Measurements from ENCODE around the gene SMG9.

The SMG9 gene, protein sequence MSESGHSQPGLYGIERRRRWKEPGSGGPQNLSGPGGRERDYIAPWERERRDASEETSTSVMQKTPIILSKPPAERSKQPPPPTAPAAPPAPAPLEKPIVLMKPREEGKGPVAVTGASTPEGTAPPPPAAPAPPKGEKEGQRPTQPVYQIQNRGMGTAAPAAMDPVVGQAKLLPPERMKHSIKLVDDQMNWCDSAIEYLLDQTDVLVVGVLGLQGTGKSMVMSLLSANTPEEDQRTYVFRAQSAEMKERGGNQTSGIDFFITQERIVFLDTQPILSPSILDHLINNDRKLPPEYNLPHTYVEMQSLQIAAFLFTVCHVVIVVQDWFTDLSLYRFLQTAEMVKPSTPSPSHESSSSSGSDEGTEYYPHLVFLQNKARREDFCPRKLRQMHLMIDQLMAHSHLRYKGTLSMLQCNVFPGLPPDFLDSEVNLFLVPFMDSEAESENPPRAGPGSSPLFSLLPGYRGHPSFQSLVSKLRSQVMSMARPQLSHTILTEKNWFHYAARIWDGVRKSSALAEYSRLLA

DNA sequence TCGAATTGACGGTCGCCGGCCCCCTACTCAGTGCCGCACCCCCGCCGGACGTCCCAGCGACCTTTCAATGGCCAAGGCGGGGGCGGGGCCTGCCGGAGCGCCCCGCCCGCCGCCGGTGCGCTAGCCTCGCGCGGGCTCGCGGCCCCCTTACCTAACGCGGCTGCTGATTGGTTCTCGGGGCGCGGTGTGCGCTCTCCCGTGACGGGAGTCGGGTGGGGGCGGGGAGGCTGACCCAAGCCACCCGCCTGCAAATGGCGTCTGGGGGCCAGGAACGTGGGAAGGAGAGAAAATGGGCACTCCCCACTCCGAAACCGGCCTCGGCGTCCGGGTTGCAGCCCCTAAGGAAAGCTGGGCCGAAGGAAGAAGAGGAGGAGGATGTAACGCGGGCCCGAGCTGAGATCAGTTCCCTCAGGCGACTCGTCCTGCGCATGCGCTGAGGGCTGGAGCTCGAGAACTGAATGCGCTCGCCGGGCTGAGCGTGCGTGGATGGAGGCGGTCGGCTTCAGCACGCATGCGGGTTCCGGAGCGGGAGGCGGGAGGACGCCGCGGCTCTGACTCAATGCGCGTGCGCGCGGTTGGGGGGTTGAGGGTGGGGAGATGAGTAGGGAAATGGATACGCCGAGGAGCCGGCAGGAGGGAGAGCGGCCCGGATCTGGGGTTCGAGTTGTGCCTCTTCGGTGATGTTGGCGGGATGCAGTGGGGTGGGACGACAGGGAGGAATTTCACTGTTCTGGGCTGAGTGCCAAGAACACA lies at the start of gene SMG9:
Gene SMG9, minus strand, starts transcription at position 460 of the 753 bp plus-strand sequence. CDS start 4,221 bp downstream, outside the sequence.
- peak; percentile 95 for DNase-seq

DNA sequence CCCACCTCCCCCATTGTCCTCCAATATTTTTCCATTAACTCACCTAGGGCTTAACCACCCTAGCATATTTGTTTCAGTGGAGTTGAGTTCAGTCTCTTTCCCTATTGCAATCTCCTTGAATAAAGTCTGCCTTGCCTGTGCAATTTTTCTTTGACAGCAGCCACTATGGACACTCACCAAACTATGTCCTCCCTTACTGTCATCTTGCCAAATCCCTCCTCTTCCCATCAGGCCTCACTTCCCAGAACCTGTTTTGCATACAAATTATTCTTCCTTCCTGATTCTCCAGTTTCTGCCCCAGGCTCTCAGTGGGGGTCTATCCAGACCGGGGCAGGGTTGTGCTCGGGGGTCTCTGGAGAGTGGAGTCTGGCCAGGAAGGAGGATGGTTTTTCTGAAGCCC lies 49.7 kb upstream of the SMG9 start:
- DNase-seq, result no peak

DNA sequence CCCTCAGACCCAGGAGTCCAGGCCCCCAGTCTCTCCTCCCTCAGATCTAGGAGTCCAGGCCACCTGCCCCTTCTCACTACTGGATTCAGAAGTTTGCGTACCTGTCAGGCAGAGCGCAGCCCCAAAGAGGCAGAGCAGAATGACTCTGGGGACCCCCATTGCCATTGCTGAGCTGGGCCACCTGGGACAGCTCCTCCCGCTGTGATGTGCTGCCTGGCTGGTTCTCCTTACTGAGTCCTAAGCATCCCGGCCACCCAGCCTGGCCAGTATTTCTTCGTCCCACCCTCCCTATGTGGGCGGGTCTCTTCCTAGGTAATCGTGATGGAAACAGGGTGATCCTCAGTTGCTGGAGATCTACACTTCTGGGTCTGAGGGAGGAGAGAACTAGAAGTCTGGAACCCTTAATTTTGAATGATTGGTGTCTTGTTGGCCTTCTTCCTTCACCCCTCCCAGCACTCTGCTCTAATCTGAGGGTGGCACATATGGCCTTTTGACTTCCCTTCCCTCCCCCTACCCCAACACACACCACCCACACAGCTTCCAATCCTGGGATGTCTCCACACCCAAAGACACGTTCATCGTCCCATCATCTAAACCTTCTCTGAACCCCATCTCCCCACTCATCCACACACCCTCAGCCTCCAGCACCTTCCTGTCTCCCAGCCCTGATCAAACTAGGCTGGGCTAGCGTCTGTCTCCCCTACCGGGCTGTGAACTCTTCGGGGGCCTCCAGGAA lies 47.6 kb upstream of the SMG9 start, which contains the start of gene LYPD5:
Gene LYPD5, minus strand, starts transcription at position 232 of the 736 bp plus-strand sequence. Its CDS starts 67 bp downstream, at position 165.
- no peak for DNase-seq

DNA sequence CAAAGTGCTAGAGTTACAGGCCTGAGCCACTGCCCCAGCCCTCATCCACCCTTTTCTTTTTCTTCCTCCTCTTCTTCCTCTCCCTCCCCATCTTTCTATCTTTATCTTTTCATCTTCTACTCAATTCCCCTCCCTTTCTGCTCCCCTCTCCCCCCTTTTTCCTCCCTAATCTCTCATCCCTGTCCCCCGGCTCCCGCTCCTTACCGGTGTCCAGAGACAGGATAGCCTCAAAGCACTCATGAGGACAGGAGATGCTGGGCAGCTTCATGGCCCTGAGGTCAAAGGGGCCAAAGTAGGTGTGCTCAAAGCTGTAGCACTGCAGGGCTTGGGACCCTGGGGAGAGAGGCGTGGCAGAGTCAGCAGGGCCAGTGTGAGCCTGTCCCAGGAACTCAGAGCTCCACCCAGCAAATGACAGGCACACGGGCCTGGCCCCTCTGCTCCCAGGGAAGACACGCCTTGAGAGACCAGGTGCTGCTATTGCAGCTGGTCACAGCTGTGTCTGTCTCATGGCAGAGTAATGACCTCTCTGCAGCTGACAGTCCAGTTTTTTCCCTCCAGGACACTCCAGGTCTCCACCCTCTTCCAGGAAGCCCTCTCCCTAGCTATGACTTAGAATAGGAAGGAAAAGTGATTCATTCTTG lies 44.9 kb upstream of the SMG9 start:
- no peak for DNase-seq

DNA sequence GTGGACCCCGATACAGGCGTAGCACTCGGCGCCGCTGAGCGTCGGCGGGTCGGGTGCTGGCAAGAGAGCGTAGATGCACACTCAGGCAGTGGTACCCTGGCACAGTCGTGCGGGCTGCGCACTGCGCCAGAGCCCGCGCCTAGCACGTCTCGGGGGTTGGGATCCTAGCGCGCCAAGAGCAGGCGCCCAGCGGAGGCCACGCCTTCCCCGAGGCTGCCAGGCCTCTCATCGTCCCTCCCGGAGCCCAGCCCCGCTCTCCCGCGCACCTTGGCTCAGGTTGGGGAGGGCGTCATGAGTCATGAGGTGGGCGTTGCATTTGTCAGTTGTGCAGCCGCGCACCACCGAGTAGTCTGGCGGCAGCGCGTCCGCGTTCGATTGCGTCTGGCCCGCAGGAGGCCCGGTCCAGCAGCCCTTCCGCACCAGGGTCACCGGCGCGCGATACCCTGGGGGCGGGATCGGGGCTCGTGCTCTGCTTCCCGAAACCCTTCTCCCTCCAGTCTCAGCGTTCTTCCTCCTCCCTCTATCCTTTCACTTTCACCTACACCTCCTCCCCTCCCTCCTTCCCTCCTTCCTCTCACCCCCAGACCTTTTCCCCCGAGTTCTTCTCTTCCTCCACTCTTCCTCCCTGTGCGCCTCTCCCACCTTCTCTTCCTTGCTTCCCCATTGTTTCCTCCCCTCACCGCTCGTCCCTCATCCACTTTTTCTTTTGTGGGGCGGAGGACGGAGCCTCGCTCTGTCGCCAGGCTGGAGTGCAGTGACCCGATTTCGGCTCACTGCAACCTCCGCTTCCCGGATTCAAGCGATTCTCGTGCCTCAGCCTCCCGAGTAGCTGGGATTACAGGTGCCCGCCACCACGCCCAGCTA lies 44.0 kb upstream of the SMG9 start:
- DNase-seq, result no peak

DNA sequence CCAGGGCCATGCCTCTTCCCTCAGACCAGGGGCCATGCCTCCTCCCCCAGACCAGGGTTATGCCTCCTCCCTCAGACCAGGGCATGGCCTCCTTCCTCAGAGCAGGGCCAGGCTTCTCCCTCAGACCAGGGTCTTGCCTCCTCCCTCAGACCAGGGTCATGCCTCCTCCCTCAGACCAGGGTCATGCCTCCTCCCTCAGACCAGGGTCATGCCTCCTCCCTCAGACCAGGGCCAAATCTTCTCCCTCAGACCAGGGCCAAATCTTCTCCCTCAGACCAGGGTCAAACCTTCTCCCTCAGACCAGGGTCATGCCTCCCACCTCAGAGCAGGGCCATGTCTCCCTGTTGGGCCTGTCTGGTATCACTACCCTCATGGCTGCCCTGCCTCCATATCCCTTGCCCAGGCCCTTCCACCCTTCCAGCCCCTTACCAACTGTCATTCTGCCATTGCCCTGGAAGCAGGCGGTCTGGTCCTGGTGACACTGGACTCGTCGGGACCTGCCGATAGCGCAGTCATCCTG lies 43.3 kb upstream of the SMG9 start:
- DNase-seq, result no peak

DNA sequence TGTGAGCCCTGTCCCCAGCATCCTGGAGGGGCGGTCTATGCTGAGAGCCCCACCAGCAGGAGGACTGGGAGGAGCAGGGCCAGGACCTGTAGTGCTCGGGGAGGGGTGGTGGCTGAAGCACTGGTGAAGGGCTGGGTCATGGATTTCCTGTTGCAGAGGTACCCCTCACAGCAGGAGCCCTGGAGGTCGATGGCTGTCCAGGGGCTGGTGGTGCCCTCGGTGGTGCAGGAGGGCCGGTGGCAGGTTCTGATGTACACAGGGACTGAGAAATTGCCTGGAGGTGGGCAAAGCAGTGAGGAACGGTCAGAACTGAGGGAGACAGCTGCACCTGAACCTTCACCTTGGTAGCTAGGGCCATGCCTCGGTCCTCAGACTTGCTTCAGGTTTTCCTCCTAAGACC lies 42.8 kb upstream of the SMG9 start:
- DNase-seq, result no peak

DNA sequence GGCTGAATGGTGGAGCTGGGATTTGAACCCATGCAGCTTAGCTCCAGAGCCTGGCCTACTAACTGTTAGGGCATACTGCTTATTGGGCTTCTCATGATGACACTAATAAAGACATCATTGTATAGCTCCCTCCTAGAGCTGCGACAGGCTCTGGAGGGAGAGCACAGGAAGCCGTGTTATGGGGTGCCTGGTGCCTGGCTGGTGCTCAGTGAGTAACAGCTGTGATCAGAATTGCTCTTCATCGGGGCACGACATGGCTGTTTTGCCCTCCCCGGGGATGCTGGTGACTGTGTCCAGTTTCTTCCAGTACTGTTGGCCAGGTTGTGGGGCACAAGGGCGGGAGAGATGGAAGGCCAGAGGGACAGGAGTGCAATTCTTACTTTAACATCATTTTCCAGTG lies 42.4 kb upstream of the SMG9 start:
- no peak for DNase-seq

DNA sequence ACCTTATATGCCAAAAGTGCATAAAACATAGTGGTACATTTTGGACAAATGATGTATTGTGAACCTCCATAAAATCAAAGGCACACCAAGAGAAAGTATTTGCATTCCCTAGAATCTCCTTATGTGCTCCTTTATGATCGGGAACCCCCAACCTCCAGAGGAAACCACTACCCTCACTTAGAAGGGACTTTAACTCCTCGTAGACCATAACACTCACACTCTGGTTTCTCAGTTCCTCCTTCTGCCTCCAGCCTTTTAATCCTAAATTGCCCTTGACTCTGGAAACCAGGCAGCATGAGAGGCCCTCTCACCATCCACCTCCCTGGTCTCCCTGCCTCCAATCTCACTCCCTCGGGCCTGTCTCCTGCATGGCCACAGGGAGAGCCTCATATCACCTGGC lies 35.8 kb upstream of the SMG9 start:
- no peak for DNase-seq

DNA sequence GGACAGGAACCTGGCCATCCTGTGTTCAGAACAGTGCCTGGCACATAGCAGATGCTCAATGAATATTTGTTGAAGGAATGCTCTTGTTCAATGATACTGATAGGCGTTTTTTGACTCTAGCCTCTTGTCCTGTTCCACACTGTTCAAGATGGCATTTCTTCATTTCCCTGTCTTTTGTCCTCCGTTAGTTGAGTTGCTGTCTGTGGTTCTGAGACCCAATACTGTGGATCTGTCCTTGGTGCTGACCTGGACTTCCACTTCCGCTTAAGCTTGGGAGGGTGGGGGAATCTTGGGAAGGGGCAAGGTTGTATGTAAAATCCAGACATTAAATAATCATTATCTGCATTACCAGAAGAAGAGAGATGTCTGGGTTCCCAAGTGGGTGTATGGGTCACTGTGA lies 34.3 kb upstream of the SMG9 start:
- DNase-seq, result no peak

DNA sequence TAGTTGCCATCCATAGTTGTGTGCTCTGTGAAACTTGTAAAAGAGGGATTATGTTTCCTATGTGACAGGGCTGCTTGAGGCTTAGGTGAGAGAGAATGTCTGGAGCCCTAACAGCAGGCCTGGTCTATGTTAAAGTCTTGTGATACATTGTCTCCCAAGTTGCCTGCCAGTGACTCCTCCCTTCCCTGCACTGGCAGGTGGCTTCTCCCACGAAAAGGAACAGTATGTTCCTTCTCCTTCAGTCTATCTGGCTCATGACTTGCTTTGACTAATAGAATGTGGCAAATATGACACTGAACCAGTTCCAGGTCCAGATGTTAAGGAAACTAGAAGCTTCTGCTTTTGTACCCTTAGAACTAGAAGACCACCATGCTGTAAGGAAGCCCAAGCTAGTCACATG lies 31.9 kb upstream of the SMG9 start:
- DNase-seq, result no peak

DNA sequence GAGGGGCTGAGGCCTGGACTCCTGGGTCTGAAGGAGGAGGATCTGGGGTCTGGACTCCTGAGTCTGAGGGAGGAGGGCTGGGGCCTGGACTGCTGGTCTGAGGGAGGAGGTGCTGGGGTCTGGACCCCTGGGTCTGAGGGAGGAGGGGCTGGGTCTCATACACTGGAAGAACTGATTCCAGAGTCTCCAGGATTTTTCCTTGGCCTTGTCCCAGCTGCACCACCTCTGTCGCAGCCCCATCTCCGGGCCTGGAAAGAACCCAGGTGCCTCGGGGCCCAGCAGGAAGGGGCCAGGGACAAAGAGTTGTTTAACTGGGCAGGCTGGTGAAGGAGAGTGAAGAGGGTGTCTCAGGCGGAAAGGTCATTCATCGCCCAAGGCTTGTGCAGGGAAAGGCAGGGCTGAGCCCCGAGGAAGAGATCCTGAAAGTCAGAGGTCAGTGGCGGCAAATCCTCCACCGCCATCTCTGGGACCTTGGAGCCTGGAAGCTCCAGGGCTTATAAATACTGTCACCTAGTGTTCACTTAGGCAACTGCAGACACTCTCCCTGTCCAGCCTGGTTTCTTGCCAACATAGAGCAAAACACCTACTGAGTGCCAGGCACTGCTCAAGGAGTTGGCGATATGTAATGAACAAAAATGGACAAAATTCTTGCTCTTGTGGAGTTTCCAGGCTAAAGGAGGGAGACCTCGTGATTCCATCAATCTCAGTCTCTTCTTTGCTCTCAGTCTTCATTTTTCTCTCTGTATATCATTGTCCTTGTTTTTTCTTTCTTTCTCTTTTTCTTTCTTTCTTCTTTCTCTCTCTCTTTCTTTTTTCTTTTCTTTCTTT lies 30.4 kb upstream of the SMG9 start:
- peak; percentile 52 for DNase-seq

DNA sequence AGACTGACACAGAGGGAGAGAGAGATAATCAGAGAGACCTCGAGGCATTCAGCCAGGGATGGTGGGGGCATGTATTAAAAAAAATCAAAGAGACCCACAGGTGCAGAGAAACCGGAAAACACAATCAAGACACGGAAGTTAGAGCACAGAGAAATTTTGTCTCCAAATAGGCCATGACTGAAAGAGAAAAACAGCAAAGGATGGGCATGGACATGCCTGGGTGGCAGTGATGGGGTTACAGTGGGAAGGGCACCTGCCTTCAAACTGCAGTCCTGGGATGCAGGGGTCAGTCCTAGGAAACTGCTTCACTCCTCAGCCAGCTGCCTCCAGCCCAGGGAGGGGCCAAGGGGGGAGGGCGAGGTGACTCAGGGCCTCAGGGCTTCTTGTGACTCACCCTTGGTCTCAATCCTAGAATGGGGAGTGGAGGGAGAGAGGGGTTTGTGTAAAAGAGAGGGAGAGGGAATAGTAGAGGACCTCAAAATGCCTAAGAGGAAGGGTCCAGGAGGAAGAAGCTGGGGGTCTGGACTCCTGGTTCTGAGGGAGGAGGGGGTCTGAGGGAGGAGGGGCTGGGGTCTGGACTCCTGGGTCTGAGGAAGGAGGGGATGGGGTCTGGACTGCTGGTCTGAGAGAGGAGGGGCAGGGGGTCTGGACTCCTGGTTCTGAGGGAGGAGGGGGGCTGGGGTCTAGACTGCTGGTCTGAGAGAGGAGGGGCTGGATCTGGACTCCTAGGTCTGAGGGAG lies 29.6 kb upstream of the SMG9 start:
- DNase-seq, result no peak

DNA sequence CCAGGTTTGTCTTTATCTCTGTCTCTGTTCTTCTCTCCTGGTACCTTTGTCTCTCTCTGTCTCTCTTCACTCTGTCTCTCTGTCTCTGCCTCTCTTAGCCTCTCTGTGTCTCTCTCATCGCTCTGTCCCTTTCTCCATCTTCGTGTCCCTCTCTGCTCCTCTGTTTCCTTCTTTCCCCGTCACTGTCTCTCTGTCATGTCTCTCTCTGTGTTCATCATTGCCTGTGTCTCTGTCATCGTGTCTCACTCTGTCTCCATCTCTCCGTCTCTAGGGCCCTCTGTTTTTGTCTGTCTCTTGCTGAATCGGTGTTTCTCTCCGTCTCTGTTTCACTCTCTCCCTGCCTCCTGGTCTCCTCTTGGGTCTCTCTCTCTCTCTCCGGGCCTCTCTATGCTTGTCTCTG lies 28.9 kb upstream of the SMG9 start:
- DNase-seq, result no peak

DNA sequence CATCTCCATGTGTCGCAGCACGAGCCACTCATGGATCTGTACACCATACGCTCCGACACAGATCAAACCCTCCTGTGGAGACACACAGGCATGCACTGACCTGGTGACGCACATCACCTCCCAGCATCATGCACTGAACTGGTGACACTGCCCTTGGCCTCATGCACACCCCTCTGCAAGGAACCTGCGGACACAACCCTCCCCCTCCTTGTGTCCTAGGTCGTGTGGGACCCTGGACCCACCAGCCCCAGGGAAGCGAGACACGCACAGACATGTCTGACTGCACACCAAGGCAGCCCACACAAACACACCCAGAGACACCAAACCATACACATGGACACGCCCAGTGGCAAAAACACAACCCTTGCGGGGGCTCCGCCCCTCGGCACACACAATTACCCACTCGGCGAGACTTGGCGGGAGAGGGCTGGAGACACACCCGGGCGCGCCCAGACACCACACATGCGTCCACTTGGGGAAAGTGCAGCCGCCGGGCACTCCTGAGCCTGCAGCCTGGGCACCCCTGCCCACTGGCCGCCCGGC lies 28.0 kb upstream of the SMG9 start:
- DNase-seq, result no peak

DNA sequence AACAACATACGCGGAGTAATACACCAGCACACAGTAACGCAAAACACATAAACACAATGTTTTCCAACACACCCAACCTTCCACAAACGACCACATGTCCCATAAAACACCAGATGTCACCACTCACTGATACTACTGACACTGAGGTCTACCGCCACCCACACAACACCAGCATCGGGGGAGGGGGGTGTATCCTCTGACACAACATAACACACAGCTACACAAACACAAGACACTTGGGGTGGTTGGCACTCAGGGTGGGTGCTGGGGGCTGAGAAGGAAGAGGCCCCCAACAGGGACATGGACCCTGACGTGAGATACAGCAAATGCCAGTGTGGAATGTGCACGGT lies 27.5 kb upstream of the SMG9 start:
- no peak for DNase-seq

DNA sequence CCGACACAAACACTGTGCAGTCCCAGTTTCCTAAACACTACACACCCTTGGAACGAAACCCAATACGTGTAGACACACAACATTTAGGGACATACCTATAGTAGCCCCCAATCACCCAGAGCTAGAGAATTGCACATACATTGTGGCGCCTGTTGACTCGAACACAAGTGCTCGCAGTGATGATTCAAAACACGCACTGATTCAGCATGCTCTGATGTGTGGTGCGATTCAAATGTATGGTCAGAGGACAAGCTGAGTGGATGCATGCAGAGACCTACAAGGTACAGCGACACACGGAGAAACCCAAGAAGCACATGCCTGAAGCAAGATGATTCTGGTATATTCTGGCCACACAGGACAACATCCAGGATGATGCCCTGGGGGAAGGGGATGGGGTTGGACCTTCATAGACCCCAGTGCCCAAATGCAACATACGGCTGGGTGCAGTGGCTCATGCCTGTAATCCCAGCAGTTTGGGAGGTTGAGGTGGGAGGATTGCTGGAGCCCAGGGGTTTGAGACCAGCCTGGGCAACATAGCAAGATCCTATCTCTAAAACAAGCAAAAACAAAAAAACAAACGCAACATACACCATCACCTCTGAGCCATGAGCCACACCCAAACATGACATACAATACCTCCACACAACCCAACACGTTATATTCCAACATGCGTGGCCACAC lies 27.0 kb upstream of the SMG9 start:
- no peak for DNase-seq

DNA sequence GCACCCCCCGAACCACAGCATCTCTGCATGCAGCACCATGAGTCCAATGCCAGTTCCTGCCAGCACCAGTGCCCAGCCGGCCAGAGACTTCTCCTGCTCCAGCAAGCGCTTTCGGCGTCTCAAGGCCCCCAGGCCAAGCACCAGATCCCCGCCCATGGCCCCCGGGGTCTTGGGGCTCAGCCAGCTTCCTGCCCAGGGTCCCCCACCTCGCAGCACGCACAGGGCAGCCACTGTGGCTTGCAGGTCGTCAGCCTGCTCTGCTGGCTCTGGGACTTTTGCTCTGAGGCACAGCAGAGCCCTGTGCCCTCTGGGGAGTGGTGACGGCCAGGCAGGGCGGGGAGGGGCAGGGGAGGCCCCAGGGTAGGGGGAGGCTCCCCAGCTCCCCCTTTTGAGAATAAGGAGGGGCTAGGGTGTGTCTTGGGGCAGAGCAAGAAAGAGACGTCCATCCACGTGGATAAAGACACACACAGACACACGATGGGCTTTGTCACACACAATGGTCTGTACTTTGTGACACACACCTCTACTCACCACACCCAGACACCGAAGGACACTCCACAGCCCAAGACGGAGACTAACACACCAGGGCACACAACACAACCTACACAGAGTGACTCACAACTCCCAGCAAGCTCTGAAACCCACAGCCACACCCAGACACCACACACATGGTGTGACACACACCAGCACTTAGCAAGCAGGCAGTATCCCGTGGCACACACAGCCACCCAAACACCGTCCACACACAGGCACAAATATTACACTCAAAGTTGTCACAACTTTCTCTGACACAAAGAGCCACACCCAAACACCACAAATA lies 26.2 kb upstream of the SMG9 start, which contains the start of gene KCNN4:
Gene KCNN4, minus strand, starts transcription at position 268 of the 820 bp plus-strand sequence. Its CDS starts 112 bp downstream, at position 156.
- no peak for DNase-seq

Data from NCI-H1694 (cell line).